Fibroblast of lung (primary cell): ENCODE measurements around the gene FLOT1. TPM values are rescaled to one million over a fixed set of nuclear protein-coding genes. Genes with fewer than 3 reads are reported as not detected.
A peak's percentile ranks its signal among the peaks of the same experiment; 100 is the strongest.

Experiments used
- DNase-seq, 2 donors: peaks; one replicate each; pipeline versions ENCODE4 v3.0.0 to v3.0.0-alpha.2; 2010; ENCODE audit warnings: low read depth in 2 of 2
- H2AFZ ChIP-seq: 2 replicates; pipeline ENCODE4 v1.5.1; 2012; ENCODE audit warnings: low read length, control low read depth, inconsistent platforms
- H3K27ac ChIP-seq: 2 replicates; pipeline ENCODE4 v1.5.1; 2011; ENCODE audit warnings: low read length, control low read depth; ENCODE audit not compliant: insufficient read depth
- H3K27me3 ChIP-seq: 2 replicates; pipeline ENCODE4 v1.5.1; 2011; ENCODE audit warnings: mild to moderate bottlenecking, low read length; ENCODE audit not compliant: control insufficient read depth, insufficient read depth
- H3K36me3 ChIP-seq: 2 replicates; pipeline ENCODE4 v1.5.1; 2011; ENCODE audit warnings: low read length; ENCODE audit not compliant: control insufficient read depth, insufficient read depth
- H3K4me1 ChIP-seq: 2 replicates; pipeline ENCODE4 v1.5.1; 2011; ENCODE audit warnings: low read length; ENCODE audit not compliant: control insufficient read depth, insufficient read depth; ENCODE audit errors: extremely low read depth
- H3K4me2 ChIP-seq: 2 replicates; pipeline ENCODE4 v1.5.1; 2011; ENCODE audit warnings: low read length, control low read depth; ENCODE audit not compliant: insufficient read depth; ENCODE audit errors: extremely low read depth
- H3K4me3 ChIP-seq, 4 experiments: fragments of 200-600 bp in 1 of 4; sonication (generic) in 1 of 4; replicated peaks in 1 of 4; 2 replicates each; pipeline ENCODE4 v1.5.1; 2011 to 2016; ENCODE audit warnings: low read length in 4 of 4, low read depth in 3 of 4, mild to moderate bottlenecking in 3 of 4, control low read depth in 2 of 4, inconsistent platforms in 1 of 4, mixed read lengths in 1 of 4; ENCODE audit not compliant: insufficient read depth in 1 of 4; ENCODE audit errors: control extremely low read depth in 1 of 4
- H3K79me2 ChIP-seq: 2 replicates; pipeline ENCODE4 v1.5.1; 2012; ENCODE audit warnings: mild to moderate bottlenecking, low read length, inconsistent platforms; ENCODE audit not compliant: control insufficient read depth, insufficient read depth
- H3K9ac ChIP-seq: 2 replicates; pipeline ENCODE4 v1.5.1; 2011; ENCODE audit warnings: mild to moderate bottlenecking, low read length, control low read depth; ENCODE audit not compliant: insufficient read depth
- H3K9me3 ChIP-seq: 2 replicates; pipeline ENCODE4 v1.5.1; 2012; ENCODE audit warnings: low read depth, low read length; ENCODE audit not compliant: control insufficient read depth, insufficient read depth
- H4K20me1 ChIP-seq: 2 replicates; pipeline ENCODE4 v1.5.1; 2011; ENCODE audit warnings: low read length; ENCODE audit not compliant: control insufficient read depth, insufficient read depth; ENCODE audit errors: extremely low read depth
- EZH2 ChIP-seq: IDR thresholded peaks from 2 replicates; pipeline ENCODE4 v1.5.1; 2012; ENCODE audit warnings: low read length, control low read depth, mild to moderate bottlenecking; ENCODE audit errors: missing control alignments
- polyA plus RNA-seq, 2 donors: library from polyadenylated mRNA; depleted of rRNA in 1 of 2; stranded (reverse) in 1 of 2; unstranded in 1 of 2; fragments of >200 nt; gene quantifications; 2 replicates each; pipeline ENCODE4 v1.2.1, GENCODE V29; 2011 to 2012; ENCODE audit warnings: missing spikeins in 1 of 2
- total RNA-seq: library from RNA; depleted of rRNA; stranded (reverse); fragments of >200 nt; gene quantifications from 2 replicates; pipeline ENCODE4 v1.2.1, GENCODE V29; 2014
- TF ChIP-seq, protein P1 (sequence below), 2 donors: IDR thresholded peaks in 1 of 2; conservative IDR thresholded peaks in 1 of 2; 1 replicate in 1 of 2; 2 replicates in 1 of 2; pipeline ENCODE4 v1.5.1; 2011 to 2012; ENCODE audit warnings: low read length in 2 of 2, control low read depth in 1 of 2, inconsistent platforms in 1 of 2, low read depth in 1 of 2, mild to moderate bottlenecking in 1 of 2

The FLOT1 gene
- total and polyA plus RNA-seq, 2 donors (not counting 1 experiment from before 2014, with no cell fraction given) = 180 to 301 TPM

DNA sequence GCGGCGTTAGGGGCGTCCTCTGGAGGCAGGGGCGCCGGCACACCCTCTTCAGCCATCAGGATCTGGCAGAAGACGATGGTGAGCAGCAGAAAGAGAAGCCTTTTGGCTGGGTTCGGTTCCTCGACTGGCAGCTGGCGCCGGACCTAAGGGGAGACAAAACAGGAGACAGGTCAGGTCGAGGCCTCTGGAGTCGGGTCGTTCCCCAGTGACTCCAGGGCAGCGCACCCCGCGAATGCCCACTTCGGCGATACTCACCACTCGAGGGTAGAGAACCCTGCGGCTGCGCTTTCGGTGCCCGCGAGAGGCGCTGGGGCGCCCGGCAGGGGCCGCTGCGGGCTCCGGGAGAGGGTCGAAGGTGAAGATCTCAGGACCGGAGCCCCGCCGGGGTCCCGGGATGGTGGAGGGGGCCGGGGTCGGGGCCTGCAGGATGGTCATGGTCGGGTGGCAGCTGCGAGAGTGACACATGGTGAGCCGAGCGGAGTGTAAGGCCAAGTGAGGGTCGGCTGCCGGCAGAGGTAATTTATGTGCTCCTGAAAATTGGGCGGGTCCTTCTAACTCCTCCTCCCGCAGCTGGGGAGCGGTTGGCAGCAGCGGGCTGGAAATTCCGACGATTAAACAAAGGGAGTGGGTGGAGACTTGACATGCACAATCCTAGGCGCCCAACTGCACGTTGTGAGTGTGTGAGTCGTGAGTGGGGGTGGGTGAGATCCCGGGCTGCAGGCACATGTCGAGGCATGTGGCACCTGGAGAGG lies 1.7 kb upstream of the FLOT1 start, which contains the start of gene IER3:
Gene IER3 (minus strand): TSS at position 494 of the 752 bp plus-strand sequence. CDS start 29 bp downstream, at position 465.
- no peak within 1 kb of the TSS for H2AFZ ChIP-seq
- peak within 1 kb of the TSS; percentile 79 to 97 (median 92) for H3K4me3 ChIP-seq
- peaks cover 8% of the 10 kb centered on the region for H3K36me3 ChIP-seq
- peak within 1 kb of the TSS; percentile 95 for H3K27ac ChIP-seq
- H4K20me1 ChIP-seq = no peaks in the 10 kb centered on the region
- H3K79me2 ChIP-seq = peaks cover 44% of the 10 kb centered on the region
- H3K27me3 ChIP-seq = no peaks in the 10 kb centered on the region
- peak within 1 kb of the TSS; percentile 96 for H3K9ac ChIP-seq
- peaks cover 23% of the 10 kb centered on the region for H3K4me1 ChIP-seq
- peak within 1 kb of the TSS; percentile 60 for H3K4me2 ChIP-seq
- DNase-seq = peak; percentile 90 to 94
- no peak for TF ChIP-seq EZH2
- TF ChIP-seq, protein P1, sequence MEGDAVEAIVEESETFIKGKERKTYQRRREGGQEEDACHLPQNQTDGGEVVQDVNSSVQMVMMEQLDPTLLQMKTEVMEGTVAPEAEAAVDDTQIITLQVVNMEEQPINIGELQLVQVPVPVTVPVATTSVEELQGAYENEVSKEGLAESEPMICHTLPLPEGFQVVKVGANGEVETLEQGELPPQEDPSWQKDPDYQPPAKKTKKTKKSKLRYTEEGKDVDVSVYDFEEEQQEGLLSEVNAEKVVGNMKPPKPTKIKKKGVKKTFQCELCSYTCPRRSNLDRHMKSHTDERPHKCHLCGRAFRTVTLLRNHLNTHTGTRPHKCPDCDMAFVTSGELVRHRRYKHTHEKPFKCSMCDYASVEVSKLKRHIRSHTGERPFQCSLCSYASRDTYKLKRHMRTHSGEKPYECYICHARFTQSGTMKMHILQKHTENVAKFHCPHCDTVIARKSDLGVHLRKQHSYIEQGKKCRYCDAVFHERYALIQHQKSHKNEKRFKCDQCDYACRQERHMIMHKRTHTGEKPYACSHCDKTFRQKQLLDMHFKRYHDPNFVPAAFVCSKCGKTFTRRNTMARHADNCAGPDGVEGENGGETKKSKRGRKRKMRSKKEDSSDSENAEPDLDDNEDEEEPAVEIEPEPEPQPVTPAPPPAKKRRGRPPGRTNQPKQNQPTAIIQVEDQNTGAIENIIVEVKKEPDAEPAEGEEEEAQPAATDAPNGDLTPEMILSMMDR (conservative IDR thresholded peaks at IDR 0.05 in 1 of 2, IDR thresholded peaks at IDR 0.05 in 1 of 2; ENCODE audit: low read depth in 1 of 2, low read length in 2 of 2) = peak; percentile 64 to 65
- no peaks in the 10 kb centered on the region for H3K9me3 ChIP-seq

DNA sequence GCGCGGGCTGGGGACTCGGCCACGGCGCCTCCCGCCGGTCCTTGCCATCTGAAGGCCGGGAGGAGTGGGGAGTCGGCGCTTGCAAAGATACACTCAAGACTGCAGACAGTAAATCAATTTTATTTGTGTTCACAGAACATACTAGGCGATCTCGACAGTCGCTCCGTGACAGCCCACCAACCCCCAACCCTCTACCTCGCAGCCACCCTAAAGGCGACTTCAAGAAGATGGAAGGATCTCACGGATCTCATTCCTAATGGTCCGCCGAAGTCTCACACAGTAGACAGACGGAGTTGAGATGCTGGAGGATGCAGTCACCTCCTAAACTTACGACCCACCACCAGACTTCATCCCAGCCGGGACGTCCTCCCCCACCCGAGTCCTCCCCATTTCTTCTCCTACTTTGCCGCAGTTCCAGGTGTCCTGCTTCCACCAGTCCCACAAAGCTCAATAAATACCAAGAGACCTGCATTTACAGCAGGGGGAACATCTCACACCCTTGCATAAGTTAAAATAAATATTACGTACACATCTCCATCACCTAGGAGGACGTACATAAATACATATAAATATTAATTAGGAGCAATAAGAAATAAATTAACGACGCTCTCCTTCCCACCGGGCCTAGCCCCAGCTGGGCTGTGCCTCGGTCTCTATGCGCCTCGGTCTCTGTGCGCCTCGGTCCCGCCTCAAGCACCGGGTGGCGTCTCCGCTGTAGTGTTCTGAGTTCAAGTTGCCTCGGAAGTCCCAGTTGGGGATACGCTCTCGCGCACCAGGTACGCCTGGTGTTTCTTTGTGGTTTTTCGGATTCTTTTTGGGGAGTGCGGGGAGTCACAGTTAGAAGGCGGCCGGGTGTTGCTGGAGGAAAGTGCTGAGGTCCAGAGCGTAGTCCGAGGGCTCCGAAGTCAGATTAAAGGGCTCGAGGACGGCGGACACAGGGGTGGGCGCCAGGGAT lies 889 bp upstream of the FLOT1 start:
- DNase-seq = peak in 1 of 2 donors; percentile 29

More for the DNA sequence above, 889 bp upstream of the FLOT1 start:
- no peaks in the 10 kb centered on the region for H4K20me1 ChIP-seq
- H3K9ac ChIP-seq = peak overlapping the region; percentile 96
- peaks cover 51% of the 10 kb centered on the region for H3K79me2 ChIP-seq
- no peaks in the 10 kb centered on the region for H3K27me3 ChIP-seq
- H3K4me1 ChIP-seq = peaks cover 18% of the 10 kb centered on the region
- H3K4me3 ChIP-seq = peak overlapping the region; percentile 79 to 97 (median 92)
- peaks cover 15% of the 10 kb centered on the region for H3K36me3 ChIP-seq
- H3K4me2 ChIP-seq = peak overlapping the region; percentile 60
- no peak overlapping the region for H2AFZ ChIP-seq
- no peaks in the 10 kb centered on the region for H3K9me3 ChIP-seq
- peak overlapping the region; percentile 95 for H3K27ac ChIP-seq
- no peak for TF ChIP-seq EZH2
- TF ChIP-seq, protein P1 (conservative IDR thresholded peaks at IDR 0.05 in 1 of 2, IDR thresholded peaks at IDR 0.05 in 1 of 2; ENCODE audit: low read depth in 1 of 2, low read length in 2 of 2) = no peak
